NCI-H128 (cell line): Measurements from ENCODE around the gene AQR.
"Not testable (repeated sequence)": the region's sequence is repeated elsewhere in the genome, so short reads cannot be mapped to it uniquely, and the experiment has no call there.

Experiments used
- DNase-seq: peaks from one replicate; lab custom pipeline; 2025; ENCODE audit not compliant: unreplicated experiment; lab: John Stamatoyannopoulos, UW

Gene AQR

GRCh38 chr15:34818526-34818925, 151.0 kb downstream of the AQR start:
- DNase-seq: no peak

DNA sequence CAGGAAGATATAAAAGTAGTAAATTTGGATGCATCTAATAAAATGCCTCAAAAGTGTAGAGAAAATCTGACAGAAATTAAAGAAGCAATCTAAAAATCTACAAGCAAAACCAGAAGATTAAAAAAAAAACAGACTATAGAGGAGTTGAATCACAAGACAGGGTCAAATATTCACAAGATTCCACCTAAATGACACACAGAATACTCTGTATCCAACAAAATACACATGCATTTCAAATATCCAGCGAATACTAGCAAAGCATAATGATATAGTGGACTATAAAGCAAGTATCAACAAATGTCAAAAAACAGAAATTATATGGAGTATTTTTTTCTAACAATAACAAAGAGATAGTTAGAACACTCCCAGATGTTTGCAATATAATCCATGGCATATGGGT, 153.7 kb downstream of the AQR start:
- DNase-seq: no peak

- DNase-seq: no peak
Measured at GRCh38 chr15:34813446-34814190, 155.9 kb downstream of the AQR start.

GRCh38 chr15:34812868-34813365, 156.6 kb downstream of the AQR start:
- not testable (repeated sequence) for DNase-seq

DNA sequence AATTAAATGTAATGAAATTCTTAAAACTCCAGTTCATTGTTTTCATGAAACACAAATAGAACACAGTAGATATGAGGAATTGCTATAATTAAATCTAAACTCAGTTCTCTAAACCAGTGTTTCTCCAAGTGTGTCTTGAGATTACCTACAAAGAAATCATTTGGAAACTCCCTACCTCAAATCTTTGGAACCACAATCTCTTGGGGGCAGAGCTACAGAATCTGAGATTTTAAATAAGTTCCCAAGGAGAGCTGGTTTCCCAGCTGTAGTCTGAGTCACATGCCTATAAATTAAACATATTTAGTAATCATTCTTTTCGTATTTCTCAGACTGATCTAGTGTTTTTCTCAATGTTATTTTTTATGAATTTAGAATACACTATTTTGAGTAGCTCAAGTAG, 157.2 kb downstream of the AQR start:
- DNase-seq: no peak

- no peak for DNase-seq
Measured at GRCh38 chr15:34810443-34811129, 159.0 kb downstream of the AQR start.

GRCh38 chr15:34809186-34809585, 160.4 kb downstream of the AQR start:
- DNase-seq: no peak

DNA sequence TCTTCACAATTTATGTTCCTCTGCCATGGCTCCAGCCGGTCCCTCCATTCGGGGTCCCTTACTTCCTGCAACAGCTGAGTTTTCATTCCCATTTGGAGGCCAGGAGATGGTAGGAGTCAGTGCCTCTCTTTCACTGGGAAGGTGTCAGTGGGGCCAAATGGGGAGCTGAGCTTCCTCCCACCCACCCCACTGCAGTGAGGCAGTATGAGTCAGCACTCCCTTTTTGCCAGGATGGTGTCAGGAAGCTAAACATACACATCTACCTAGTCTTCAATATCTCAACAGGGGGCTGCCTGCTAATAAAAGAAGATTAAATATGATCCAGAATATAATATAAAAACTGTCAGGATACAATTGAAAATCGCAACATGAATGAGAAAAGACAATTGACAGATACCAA, 161.5 kb downstream of the AQR start:
- DNase-seq: no peak

DNA sequence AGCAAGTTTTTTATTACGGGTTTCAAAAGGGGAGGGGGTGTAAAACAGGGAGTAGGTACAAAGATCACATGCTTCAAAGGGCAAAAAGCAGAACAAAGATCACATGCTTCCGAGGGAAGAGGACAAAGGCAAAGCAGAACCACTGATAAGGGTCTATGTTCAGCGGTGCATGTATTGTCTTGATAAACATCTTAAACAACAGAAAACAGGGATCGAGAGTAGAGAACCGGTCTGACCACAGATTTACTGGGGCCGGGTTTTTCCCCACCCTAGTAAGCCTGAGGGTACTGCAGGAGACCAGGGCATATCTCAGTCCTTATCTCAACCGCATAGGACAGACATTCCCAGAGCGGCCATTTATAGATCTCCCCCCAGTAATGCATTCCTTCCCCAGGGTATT, 162.3 kb downstream of the AQR start:
- not testable (repeated sequence) for DNase-seq

- no peak for DNase-seq
Measured at GRCh38 chr15:34804776-34805175, 164.8 kb downstream of the AQR start.

- no peak for DNase-seq
Measured at GRCh38 chr15:34804113-34804512, 165.4 kb downstream of the AQR start.

- no peak for DNase-seq
Measured at GRCh38 chr15:34802803-34803750, 166.5 kb downstream of the AQR start.

- no peak for DNase-seq
Measured at GRCh38 chr15:34802371-34802770, 167.2 kb downstream of the AQR start.
